HepG2 (cell line): ENCODE results near the gene MSRB3. TPM values are rescaled to one million over a fixed set of nuclear protein-coding genes. Genes with fewer than 3 reads are reported as not detected.

Experiments
- ATAC-seq: fragments of 200-7000 bp; cut with Tn5 transposase; 3 replicates; pipeline ENCODE4 v1.9.1; 2020; ENCODE audit warnings: mild to moderate bottlenecking, moderate library complexity
- BruUV-seq: library from RNA; stranded (reverse); fragments of 400-500 nt; replicated peaks from 2 replicates; lab custom pipeline; 2021; lab: Mats Ljungman, UMichigan
- CTCF ChIA-PET: fragments of 300-600 bp; formaldehyde crosslinking; extraction: SDS; loops from one replicate; lab custom pipeline; 2021; ENCODE audit warnings: low total read pairs, inconsistent platforms, low intra/inter-chr PET ratio; lab: Yijun Ruan, JAX
- POLR2A ChIA-PET: fragments of 350-600 bp; sonication (Branson Sonifier 250); formaldehyde crosslinking; loops from one replicate; lab custom pipeline; 2020; ENCODE audit warnings: antibody characterized with exemption, inconsistent platforms; lab: Yijun Ruan, JAX
- DNase-seq: peaks from one replicate; pipeline ENCODE4 v3.0.0-alpha.2; 2015; ENCODE audit warnings: low spot score
- FAIRE-seq: peaks from 3 replicates; lab custom pipeline; 2011; peaks lifted over from hg19 to GRCh38; lab: Jason Lieb, UNC
- H2AFZ ChIP-seq: one replicate; pipeline ENCODE4 v1.6.1; 2011; ENCODE audit warnings: low read length, inconsistent platforms
- H3K27ac ChIP-seq: fragments of 300-600 bp; 3 replicates; pipeline ENCODE4 v1.8.0; 2011; ENCODE audit warnings: mixed run types, mild to moderate bottlenecking, mixed read lengths, low read length, inconsistent platforms; ENCODE audit not compliant: insufficient read depth; ENCODE audit errors: extremely low read length
- H3K27me3 ChIP-seq, 2 experiments: fragments of 200-600 bp in 1 of 2; 2 replicates in 1 of 2; 3 replicates in 1 of 2; pipeline versions ENCODE4 v1.6.0 to v1.8.0; 2011; ENCODE audit warnings: low read length in 2 of 2, mild to moderate bottlenecking in 2 of 2, moderate library complexity in 2 of 2, inconsistent platforms in 1 of 2; ENCODE audit not compliant: insufficient read depth in 2 of 2, control insufficient read depth in 1 of 2
- H3K36me3 ChIP-seq, 2 experiments: fragments of 200-600 bp in 1 of 2; replicated peaks in 1 of 2; 2 replicates in 1 of 2; 3 replicates in 1 of 2; pipeline versions ENCODE4 v1.5.1 to v1.8.0; 2011; ENCODE audit warnings: low read length in 2 of 2, inconsistent platforms in 1 of 2; ENCODE audit not compliant: insufficient read depth in 2 of 2, control insufficient read depth in 1 of 2
- H3K4me1 ChIP-seq: 2 replicates; pipeline ENCODE4 v1.5.1; 2012; ENCODE audit warnings: low read length, inconsistent platforms; ENCODE audit not compliant: insufficient read depth
- H3K4me2 ChIP-seq: 2 replicates; pipeline ENCODE4 v1.6.0; 2011; ENCODE audit warnings: low read depth, low read length, inconsistent platforms
- H3K4me3 ChIP-seq, 3 experiments: fragments of 200-600 bp in 1 of 3; sonication (generic), shearing (Covaris generic) in 1 of 3; replicated peaks in 1 of 3; 2 replicates each; pipeline ENCODE4 v1.5.1; 2011 to 2016; ENCODE audit warnings: low read length in 3 of 3, inconsistent platforms in 2 of 3, low read depth in 2 of 3, mild to moderate bottlenecking in 2 of 3, control low read depth in 1 of 3, mixed read lengths in 1 of 3; ENCODE audit not compliant: insufficient read depth in 1 of 3
- H3K79me2 ChIP-seq: one replicate; pipeline ENCODE4 v1.6.1; 2011; ENCODE audit warnings: low read length, inconsistent platforms; ENCODE audit not compliant: insufficient read depth
- H3K9ac ChIP-seq: 2 replicates; pipeline ENCODE4 v1.6.0; 2011; ENCODE audit warnings: mild to moderate bottlenecking, low read depth, low read length, inconsistent platforms; ENCODE audit not compliant: insufficient read depth
- H3K9me3 ChIP-seq: 2 replicates; pipeline ENCODE4 v1.5.1; 2012; ENCODE audit warnings: mild to moderate bottlenecking, low read length
- H4K20me1 ChIP-seq: 2 replicates; pipeline ENCODE4 v1.6.0; 2011; ENCODE audit warnings: inconsistent platforms, mild to moderate bottlenecking, low read length, moderate library complexity; ENCODE audit not compliant: insufficient read depth
- ARID5B ChIP-seq: IDR thresholded peaks from 2 replicates; pipeline ENCODE4 v1.4.0; 2020; ENCODE audit warnings: mild to moderate bottlenecking, missing genetic modification reagents
- CREBL2 ChIP-seq: sonication (generic); formaldehyde crosslinking; IDR thresholded peaks from 2 replicates; pipeline ENCODE4 v1.8.1; 2023; ENCODE audit warnings: missing genetic modification reagents, mild to moderate bottlenecking, borderline replicate concordance
- E2F5 ChIP-seq: sonication (generic); formaldehyde crosslinking; conservative IDR thresholded peaks from 2 replicates; pipeline ENCODE4 v1.4.0; 2020; ENCODE audit warnings: missing genetic modification reagents
- HES4 ChIP-seq: sonication (generic); formaldehyde crosslinking; IDR thresholded peaks from 2 replicates; pipeline ENCODE4 v1.9.0; 2021; ENCODE audit warnings: mild to moderate bottlenecking, missing genetic modification reagents, borderline replicate concordance
- KLF15 ChIP-seq: sonication (generic); formaldehyde crosslinking; IDR thresholded peaks from 2 replicates; pipeline ENCODE4 v1.8.1; 2023; ENCODE audit warnings: borderline replicate concordance, mild to moderate bottlenecking, inconsistent platforms, missing genetic modification reagents, mixed read lengths
- NR2F6 ChIP-seq, 2 experiments: IDR thresholded peaks; 2 replicates each; pipeline ENCODE4 v1.6.1; 2016; ENCODE audit warnings: antibody characterized with exemption in 1 of 2, mild to moderate bottlenecking in 1 of 2
- PLRG1 ChIP-seq: fragments of 450-650 bp; conservative IDR thresholded peaks from 2 replicates; pipeline ENCODE4 v1.6.1; 2016
- RARG ChIP-seq: sonication (generic); formaldehyde crosslinking; IDR thresholded peaks from 2 replicates; pipeline ENCODE4 v1.4.0; 2020; ENCODE audit warnings: low read depth, mild to moderate bottlenecking, missing genetic modification reagents
- REPIN1 ChIP-seq: sonication (generic); formaldehyde crosslinking; IDR thresholded peaks from 2 replicates; pipeline ENCODE4 v1.8.0; 2022; ENCODE audit warnings: missing genetic modification reagents, low read depth, mild to moderate bottlenecking, borderline replicate concordance
- RORA ChIP-seq: sonication (generic); formaldehyde crosslinking; IDR thresholded peaks from 2 replicates; pipeline ENCODE4 v1.5.0; 2020; ENCODE audit warnings: mild to moderate bottlenecking, missing genetic modification reagents, moderate library complexity
- ZNF543 ChIP-seq: sonication (generic); formaldehyde crosslinking; IDR thresholded peaks from 2 replicates; pipeline ENCODE4 v1.4.0; 2020; ENCODE audit warnings: mild to moderate bottlenecking, missing genetic modification reagents
- ZNF703 ChIP-seq: sonication (generic); formaldehyde crosslinking; IDR thresholded peaks from 2 replicates; pipeline ENCODE4 v1.5.1; 2020; ENCODE audit warnings: missing genetic modification reagents, mild to moderate bottlenecking, moderate library complexity, borderline replicate concordance
- ZSCAN9 ChIP-seq: IDR thresholded peaks from 2 replicates; pipeline ENCODE4 v1.6.1; 2016; ENCODE audit warnings: borderline replicate concordance
- WGBS: methylation state at CpG from one replicate; pipeline ENCODE4 v1.1.6; 2017; ENCODE audit warnings: low lambda C conversion rate; 5-methylcytosine and 5-hydroxymethylcytosine counted together
- in situ Hi-C: cut with HindIII; loops from 2 replicates; pipeline ENCODE4 v1.10.0; 2017; ENCODE audit warnings: low pct_unique_long_range_greater_than_20kb; ENCODE audit not compliant: extremely low pct_ligation_motif_present
- intact Hi-C: fragments of 100-400 bp; cut with micrococcal nuclease; formaldehyde crosslinking; loops from one replicate; pipeline ENCODE4 v1.10.0; 2022; ENCODE audit not compliant: unreplicated experiment
- polyA plus RNA-seq, 8 experiments: library from polyadenylated mRNA; depleted of rRNA in 3 of 8; stranded (reverse) in 7 of 8; unstranded in 1 of 8; fragments of >200 nt; fragmentation: Illumina TruSeq in 4 of 8; extraction: Trizol in 4 of 8; gene quantifications; 2 replicates each; pipeline versions ENCODE4 v1.2.1 to v1.2.3, GENCODE V29; 2011 to 2016; ENCODE audit warnings: low read depth in 4 of 8, missing spikeins in 1 of 8, mixed read lengths in 1 of 8; ENCODE audit not compliant: insufficient read depth in 1 of 8
- total RNA-seq, 5 experiments: library from RNA; depleted of rRNA; stranded (reverse); fragments of >200 nt; fragmentation: Illumina TruSeq; extraction: Trizol; gene quantifications; 2 replicates each; pipeline ENCODE4 v1.2.3, GENCODE V29; 2016; ENCODE audit warnings: low read depth in 1 of 5

Gene MSRB3
- total and polyA plus RNA-seq, 2 of the 13 experiments (the other 11 are each of a cell fraction or from before 2014, with no cell fraction given), result 1.5 to 1.9 TPM

- BruUV-seq, result no TSS peak
- H3K4me2 ChIP-seq, result no peak overlapping the region
- no peak for DNase-seq
- no peak overlapping the region for H3K4me3 ChIP-seq
- no peaks in the 10 kb centered on the region for H4K20me1 ChIP-seq
- TF ChIP-seq ZNF543 (CRISPR knock-in tag), result no peak
- no peak for TF ChIP-seq REPIN1 (CRISPR knock-in tag)
- TF ChIP-seq NR2F6 (IDR thresholded peaks at IDR 0.05), result no peak
- no peak for TF ChIP-seq NR2F6 (CRISPR knock-in tag; IDR thresholded peaks at IDR 0.05)
- no peak for TF ChIP-seq CREBL2 (CRISPR knock-in tag)
- TF ChIP-seq RORA (CRISPR knock-in tag), result no peak
- no peak for TF ChIP-seq KLF15
- TF ChIP-seq RARG (CRISPR knock-in tag), result no peak
- TF ChIP-seq, all 625 proteins: peak for 0
- intact Hi-C loops (no loop called here), in situ Hi-C loops (no loop called here)
- CTCF ChIA-PET, result no interaction called here
- no peak for ATAC-seq
- Histone ChIP-seq H3K79me2 (no peaks in the 10 kb centered on the region), H3K9me3 (no peaks in the 10 kb centered on the region), H2AFZ (no peak overlapping the region), H3K36me3 (no peaks in the 10 kb centered on the region), H3K27me3 (no peaks in the 10 kb centered on the region), H3K27ac (no peak overlapping the region), H3K9ac (no peak overlapping the region), H3K4me1 (peaks cover 31% of the 10 kb centered on the region)
- 54% methylated on average over 1 of the region's 1 CpG for WGBS
- FAIRE-seq, result no peak
- POLR2A ChIA-PET, result no interaction called here
Observed at GRCh38 chr12:65492998-65493912, 214.8 kb downstream of the MSRB3 start.

- Histone ChIP-seq H4K20me1 (no peaks in the 10 kb centered on the region), H3K27me3 (no peaks in the 10 kb centered on the region), H3K79me2 (no peaks in the 10 kb centered on the region), H3K4me2 (no peak overlapping the region), H3K36me3 (no peaks in the 10 kb centered on the region), H3K27ac (no peak overlapping the region), H3K9me3 (no peaks in the 10 kb centered on the region), H2AFZ (no peak overlapping the region), H3K4me1 (peaks cover 31% of the 10 kb centered on the region), H3K9ac (no peak overlapping the region), H3K4me3 (no peak overlapping the region)
- BruUV-seq, result no TSS peak
- WGBS, result 0% methylated on average over 1 of the region's 1 CpG
- in situ Hi-C loops, result no loop called here
- CTCF ChIA-PET, result no interaction called here
- intact Hi-C loops, result no loop called here
- ATAC-seq, result no peak
- no peak for DNase-seq
- POLR2A ChIA-PET, result no interaction called here
- FAIRE-seq, result no peak
- TF ChIP-seq ZSCAN9 (no peak), PLRG1 (no peak), E2F5 (CRISPR knock-in tag) (no peak), ARID5B (CRISPR knock-in tag) (no peak), ZNF703 (CRISPR knock-in tag) (no peak), HES4 (CRISPR knock-in tag) (no peak)
Observed at GRCh38 chr12:65493913-65494245, 215.4 kb downstream of the MSRB3 start.
